Spleen (tissue), 7 donors: ENCODE measurements around the gene ISY1.

Experiments
- CTCF ChIP-seq, 11 experiments: fragments of 200-600 bp in 7 of 11; fragments of 450-650 bp in 4 of 11; sonication (generic) in 4 of 11; IDR thresholded peaks in 8 of 11; conservative IDR thresholded peaks in 3 of 11; 1 replicate in 7 of 11; 2 replicates in 4 of 11; pipeline versions ENCODE4 v1.4.0 to v1.8.0; 2016 to 2021; ENCODE audit warnings: antibody characterized with exemption in 11 of 11, inconsistent platforms in 4 of 11, mild to moderate bottlenecking in 1 of 11
- POLR2A ChIP-seq, 3 donors: fragments of 450-650 bp; IDR thresholded peaks; one replicate each; pipeline ENCODE4 v1.5.1; 2017; ENCODE audit warnings: antibody characterized with exemption in 3 of 3, mild to moderate bottlenecking in 1 of 3
- POLR2AphosphoS5 ChIP-seq, 3 donors: sonication (generic); formaldehyde crosslinking; IDR thresholded peaks; one replicate each; pipeline ENCODE4 v1.5.1; 2017; ENCODE audit warnings: antibody characterized with exemption in 3 of 3
- donor health status: DM: no; HTN: no; CAD: no; lungs with moderate emphysema.
- donor health status: DM: no; HTN: no; CAD: no.
- donor health status: DM: no; HTN: no; CAD: no.

GRCh38 chr3:129114455-129114854 is 46.4 kb downstream of the ISY1 start:
- TF ChIP-seq CTCF (IDR thresholded peaks at IDR 0.05 in 8 of 11, conservative IDR thresholded peaks at IDR 0.05 in 3 of 11) (no peak), POLR2AphosphoS5 (IDR thresholded peaks at IDR 0.05) (no peak), POLR2A (IDR thresholded peaks at IDR 0.05) (no peak)
